HepG2 (cell line): ENCODE measurements around the gene PMIS2. TPM values are rescaled to one million over a fixed set of nuclear protein-coding genes. Genes with fewer than 3 reads are reported as not detected.

Source experiments
- ATAC-seq: fragments of 200-7000 bp; cut with Tn5 transposase; 3 replicates; pipeline ENCODE4 v1.9.1; 2020; ENCODE audit warnings: mild to moderate bottlenecking, moderate library complexity
- BruUV-seq: library from RNA; stranded (reverse); fragments of 400-500 nt; replicated peaks from 2 replicates; lab custom pipeline; 2021; lab: Mats Ljungman, UMichigan
- CTCF ChIA-PET: fragments of 300-600 bp; formaldehyde crosslinking; extraction: SDS; loops from one replicate; lab custom pipeline; 2021; ENCODE audit warnings: low total read pairs, inconsistent platforms, low intra/inter-chr PET ratio; lab: Yijun Ruan, JAX
- POLR2A ChIA-PET: fragments of 350-600 bp; sonication (Branson Sonifier 250); formaldehyde crosslinking; loops from one replicate; lab custom pipeline; 2020; ENCODE audit warnings: antibody characterized with exemption, inconsistent platforms; lab: Yijun Ruan, JAX
- DNase-seq: peaks from one replicate; pipeline ENCODE4 v3.0.0-alpha.2; 2015; ENCODE audit warnings: low spot score
- FAIRE-seq: peaks from 3 replicates; lab custom pipeline; 2011; peaks lifted over from hg19 to GRCh38; lab: Jason Lieb, UNC
- H2AFZ ChIP-seq: one replicate; pipeline ENCODE4 v1.6.1; 2011; ENCODE audit warnings: low read length, inconsistent platforms
- H3K27ac ChIP-seq: fragments of 300-600 bp; 3 replicates; pipeline ENCODE4 v1.8.0; 2011; ENCODE audit warnings: mixed run types, mild to moderate bottlenecking, mixed read lengths, low read length, inconsistent platforms; ENCODE audit not compliant: insufficient read depth; ENCODE audit errors: extremely low read length
- H3K27me3 ChIP-seq, 2 experiments: fragments of 200-600 bp in 1 of 2; 2 replicates in 1 of 2; 3 replicates in 1 of 2; pipeline versions ENCODE4 v1.6.0 to v1.8.0; 2011; ENCODE audit warnings: low read length in 2 of 2, mild to moderate bottlenecking in 2 of 2, moderate library complexity in 2 of 2, inconsistent platforms in 1 of 2; ENCODE audit not compliant: insufficient read depth in 2 of 2, control insufficient read depth in 1 of 2
- H3K36me3 ChIP-seq, 2 experiments: fragments of 200-600 bp in 1 of 2; replicated peaks in 1 of 2; 2 replicates in 1 of 2; 3 replicates in 1 of 2; pipeline versions ENCODE4 v1.5.1 to v1.8.0; 2011; ENCODE audit warnings: low read length in 2 of 2, inconsistent platforms in 1 of 2; ENCODE audit not compliant: insufficient read depth in 2 of 2, control insufficient read depth in 1 of 2
- H3K4me1 ChIP-seq: 2 replicates; pipeline ENCODE4 v1.5.1; 2012; ENCODE audit warnings: low read length, inconsistent platforms; ENCODE audit not compliant: insufficient read depth
- H3K4me2 ChIP-seq: 2 replicates; pipeline ENCODE4 v1.6.0; 2011; ENCODE audit warnings: low read depth, low read length, inconsistent platforms
- H3K4me3 ChIP-seq, 3 experiments: fragments of 200-600 bp in 1 of 3; sonication (generic), shearing (Covaris generic) in 1 of 3; replicated peaks in 1 of 3; 2 replicates each; pipeline ENCODE4 v1.5.1; 2011 to 2016; ENCODE audit warnings: low read length in 3 of 3, inconsistent platforms in 2 of 3, low read depth in 2 of 3, mild to moderate bottlenecking in 2 of 3, control low read depth in 1 of 3, mixed read lengths in 1 of 3; ENCODE audit not compliant: insufficient read depth in 1 of 3
- H3K79me2 ChIP-seq: one replicate; pipeline ENCODE4 v1.6.1; 2011; ENCODE audit warnings: low read length, inconsistent platforms; ENCODE audit not compliant: insufficient read depth
- H3K9ac ChIP-seq: 2 replicates; pipeline ENCODE4 v1.6.0; 2011; ENCODE audit warnings: mild to moderate bottlenecking, low read depth, low read length, inconsistent platforms; ENCODE audit not compliant: insufficient read depth
- H3K9me3 ChIP-seq: 2 replicates; pipeline ENCODE4 v1.5.1; 2012; ENCODE audit warnings: mild to moderate bottlenecking, low read length
- H4K20me1 ChIP-seq: 2 replicates; pipeline ENCODE4 v1.6.0; 2011; ENCODE audit warnings: inconsistent platforms, mild to moderate bottlenecking, low read length, moderate library complexity; ENCODE audit not compliant: insufficient read depth
- ELF4 ChIP-seq: sonication (generic); formaldehyde crosslinking; IDR thresholded peaks from 2 replicates; pipeline ENCODE4 v1.5.0; 2020; ENCODE audit warnings: missing genetic modification reagents, mild to moderate bottlenecking, moderate library complexity, borderline replicate concordance
- HNRNPUL1 ChIP-seq: fragments of 200-400 bp; formaldehyde crosslinking; IDR thresholded peaks from 2 replicates; pipeline ENCODE4 v1.6.1; 2017; ENCODE audit warnings: low read depth, mild to moderate bottlenecking, low read length, moderate library complexity
- JUNB ChIP-seq: sonication (generic); formaldehyde crosslinking; IDR thresholded peaks from 2 replicates; pipeline ENCODE4 v1.8.0; 2022; ENCODE audit warnings: missing genetic modification reagents, mild to moderate bottlenecking, borderline replicate concordance
- KDM3A ChIP-seq: IDR thresholded peaks from 2 replicates; pipeline ENCODE4 v1.6.1; 2018; ENCODE audit warnings: low read depth, missing compliant biosample characterization
- MAF1 ChIP-seq: sonication (generic); formaldehyde crosslinking; IDR thresholded peaks from 2 replicates; pipeline ENCODE4 v1.5.0; 2020; ENCODE audit warnings: missing genetic modification reagents, borderline replicate concordance
- NFE2L1 ChIP-seq: sonication (generic); formaldehyde crosslinking; IDR thresholded peaks from 2 replicates; pipeline ENCODE4 v1.4.0; 2020; ENCODE audit warnings: missing genetic modification reagents, mild to moderate bottlenecking, borderline replicate concordance
- RBFOX2 ChIP-seq: fragments of 200-400 bp; formaldehyde crosslinking; IDR thresholded peaks from 2 replicates; pipeline ENCODE4 v1.6.1; 2017; ENCODE audit warnings: low read depth, mild to moderate bottlenecking, low read length
- SIN3B ChIP-seq: fragments of 150-350 bp; IDR thresholded peaks from 2 replicates; pipeline ENCODE4 v1.6.1; 2014; ENCODE audit warnings: low read length
- SRSF1 ChIP-seq: fragments of 200-400 bp; formaldehyde crosslinking; optimal IDR thresholded peaks from 2 replicates; pipeline ENCODE3; 2017; ENCODE audit warnings: mild to moderate bottlenecking, low read depth, low read length, moderate library complexity
- TMF1 ChIP-seq: sonication (generic); formaldehyde crosslinking; IDR thresholded peaks from 2 replicates; pipeline ENCODE4 v1.8.1; 2022; ENCODE audit warnings: low read depth, missing genetic modification reagents
- ZIK1 ChIP-seq: sonication (generic); formaldehyde crosslinking; IDR thresholded peaks from 2 replicates; pipeline ENCODE4 v1.5.0; 2020; ENCODE audit warnings: mild to moderate bottlenecking, low read depth, missing genetic modification reagents, borderline replicate concordance
- ZMYM2 ChIP-seq: sonication (generic); formaldehyde crosslinking; IDR thresholded peaks from 2 replicates; pipeline ENCODE4 v1.8.0; 2022; ENCODE audit warnings: mild to moderate bottlenecking, missing genetic modification reagents
- ZNF362 ChIP-seq: sonication (generic); formaldehyde crosslinking; IDR thresholded peaks from 2 replicates; pipeline ENCODE4 v1.4.0; 2020; ENCODE audit warnings: missing genetic modification reagents, mild to moderate bottlenecking, borderline replicate concordance
- ZNF687 ChIP-seq: sonication (generic); formaldehyde crosslinking; IDR thresholded peaks from 2 replicates; pipeline ENCODE4 v1.5.1; 2020; ENCODE audit warnings: mild to moderate bottlenecking, missing genetic modification reagents, moderate library complexity
- ZNF7 ChIP-seq: IDR thresholded peaks from 2 replicates; pipeline ENCODE4 v1.6.1; 2016; ENCODE audit warnings: missing biosample characterization, missing genetic modification reagents
- ZNF75D ChIP-seq: sonication (generic); formaldehyde crosslinking; IDR thresholded peaks from 2 replicates; pipeline ENCODE4 v1.8.1; 2023; ENCODE audit warnings: missing genetic modification reagents, mild to moderate bottlenecking, borderline replicate concordance
- WGBS: methylation state at CpG from one replicate; pipeline ENCODE4 v1.1.6; 2017; ENCODE audit warnings: low lambda C conversion rate; 5-methylcytosine and 5-hydroxymethylcytosine counted together
- in situ Hi-C: cut with HindIII; loops from 2 replicates; pipeline ENCODE4 v1.10.0; 2017; ENCODE audit warnings: low pct_unique_long_range_greater_than_20kb; ENCODE audit not compliant: extremely low pct_ligation_motif_present
- intact Hi-C: fragments of 100-400 bp; cut with micrococcal nuclease; formaldehyde crosslinking; loops from one replicate; pipeline ENCODE4 v1.10.0; 2022; ENCODE audit not compliant: unreplicated experiment
- polyA plus RNA-seq, 8 experiments: library from polyadenylated mRNA; depleted of rRNA in 3 of 8; stranded (reverse) in 7 of 8; unstranded in 1 of 8; fragments of >200 nt; fragmentation: Illumina TruSeq in 4 of 8; extraction: Trizol in 4 of 8; gene quantifications; 2 replicates each; pipeline versions ENCODE4 v1.2.1 to v1.2.3, GENCODE V29; 2011 to 2016; ENCODE audit warnings: low read depth in 4 of 8, missing spikeins in 1 of 8, mixed read lengths in 1 of 8; ENCODE audit not compliant: insufficient read depth in 1 of 8
- total RNA-seq, 5 experiments: library from RNA; depleted of rRNA; stranded (reverse); fragments of >200 nt; fragmentation: Illumina TruSeq; extraction: Trizol; gene quantifications; 2 replicates each; pipeline ENCODE4 v1.2.3, GENCODE V29; 2016; ENCODE audit warnings: low read depth in 1 of 5

The PMIS2 gene
- total and polyA plus RNA-seq, 2 of the 13 experiments (the other 11 are each of a cell fraction or from before 2014, with no cell fraction given): not detected

- in situ Hi-C loops: loop anchor here (5.0 kb wide), 1 partner anchor 34 kb away; no protein-coding TSS in a partner anchor
Observed at GRCh38 chr19:35590875-35591274, 4.9 kb downstream of the PMIS2 start.

More at GRCh38 chr19:35590875-35591274, 4.9 kb downstream of the PMIS2 start:
- no peak overlapping the region for H2AFZ ChIP-seq
- no peak overlapping the region for H3K9ac ChIP-seq
- H4K20me1 ChIP-seq: no peaks in the 10 kb centered on the region
- peaks cover under 1 to 1% of the 10 kb centered on the region in 2 experiments; a peak in 1 of 5 replicates for H3K27me3 ChIP-seq
- H3K9me3 ChIP-seq: no peaks in the 10 kb centered on the region
- no TSS peak for BruUV-seq
- H3K79me2 ChIP-seq: no peaks in the 10 kb centered on the region
- ATAC-seq (no peak), FAIRE-seq (no peak)
- H3K27ac ChIP-seq: no peak overlapping the region
- 78% methylated on average over 3 of the region's 3 CpGs for WGBS
- H3K4me3 ChIP-seq: no peak overlapping the region
- POLR2A ChIA-PET: interaction anchor here (0.7 kb wide), 1 partner anchor 111 kb away, joined by 3 read pairs; no protein-coding TSS in a partner anchor
- H3K4me1 ChIP-seq: peaks cover 9% of the 10 kb centered on the region; the same call in 1 of the 2 replicates
- intact Hi-C loops: loop anchor here (5.0 kb wide), 1 partner anchor 34 kb away; no protein-coding TSS in a partner anchor
- TF ChIP-seq ZNF687 (CRISPR knock-in tag): no peak
- TF ChIP-seq HNRNPUL1: no peak
- TF ChIP-seq ZNF7 (CRISPR knock-in tag): no peak
- TF ChIP-seq MAF1: no peak
- TF ChIP-seq ZNF75D (CRISPR knock-in tag): no peak
- no peak for TF ChIP-seq SRSF1
- no peak for TF ChIP-seq NFE2L1
- no peak for TF ChIP-seq TMF1 (CRISPR knock-in tag)
- TF ChIP-seq SIN3B: no peak
- TF ChIP-seq ZIK1 (CRISPR knock-in tag): no peak
- TF ChIP-seq RBFOX2: no peak
- TF ChIP-seq ZNF362 (CRISPR knock-in tag): no peak
- TF ChIP-seq JUNB (CRISPR knock-in tag): no peak
- TF ChIP-seq ZMYM2 (CRISPR knock-in tag): no peak
- TF ChIP-seq KDM3A: no peak
- TF ChIP-seq ELF4 (CRISPR knock-in tag): no peak
- TF ChIP-seq, all 625 proteins: peak for 0
- H3K4me2 ChIP-seq: no peak overlapping the region
- no peak for DNase-seq
- no peaks in the 10 kb centered on the region for H3K36me3 ChIP-seq
- CTCF ChIA-PET: interaction anchor here (2.6 kb wide), 1 partner anchor 42 kb away, joined by 14 read pairs; no protein-coding TSS in a partner anchor
